Epithelial cell of proximal tubule (primary cell): ENCODE data around the gene UQCR11. TPM values are rescaled to one million over a fixed set of nuclear protein-coding genes. Genes with fewer than 3 reads are reported as not detected.
A peak's percentile ranks its signal among the peaks of the same experiment; 100 is the strongest.

Experiments used
- DNase-seq: peaks from one replicate; pipeline ENCODE4 v3.0.0-alpha.2; 2011; ENCODE audit warnings: low read depth
- H3K4me3 ChIP-seq: 2 replicates; pipeline ENCODE4 v1.5.1; 2011; ENCODE audit warnings: low read depth, mild to moderate bottlenecking, low read length
- CTCF ChIP-seq: conservative IDR thresholded peaks from 2 replicates; pipeline ENCODE4 v1.5.1; 2012; ENCODE audit warnings: low read depth, mild to moderate bottlenecking, low read length
- total RNA-seq: library from RNA; depleted of rRNA; stranded (reverse); fragments of >200 nt; gene quantifications from 2 replicates; pipeline ENCODE4 v1.2.3, GENCODE V29; 2015

Gene UQCR11
- total RNA-seq, 1 donor from 2014 or later: 91.4 TPM

DNA sequence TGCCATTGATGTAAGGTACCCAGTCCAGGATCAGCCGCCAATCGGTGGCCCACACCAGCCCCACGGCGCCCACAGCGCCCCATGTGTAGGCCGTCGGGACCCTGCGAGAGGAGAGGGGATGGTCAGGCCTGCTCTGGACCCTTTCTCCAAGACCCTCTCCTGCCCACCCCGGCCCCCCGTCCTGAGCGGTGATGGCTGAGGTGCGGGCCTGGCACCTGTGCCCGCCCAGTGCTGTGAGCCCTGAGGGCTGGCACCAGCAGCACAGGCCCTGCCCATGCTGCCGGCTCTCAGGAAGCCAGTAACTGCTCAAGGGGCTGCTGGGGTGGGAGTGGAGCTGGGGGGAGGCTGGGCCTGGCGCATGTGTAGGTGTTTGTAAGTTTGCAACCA lies 5.8 kb downstream of the UQCR11 start:
- DNase-seq: no peak
- H3K4me3 ChIP-seq: no peak overlapping the region
- TF ChIP-seq CTCF: no peak

DNA sequence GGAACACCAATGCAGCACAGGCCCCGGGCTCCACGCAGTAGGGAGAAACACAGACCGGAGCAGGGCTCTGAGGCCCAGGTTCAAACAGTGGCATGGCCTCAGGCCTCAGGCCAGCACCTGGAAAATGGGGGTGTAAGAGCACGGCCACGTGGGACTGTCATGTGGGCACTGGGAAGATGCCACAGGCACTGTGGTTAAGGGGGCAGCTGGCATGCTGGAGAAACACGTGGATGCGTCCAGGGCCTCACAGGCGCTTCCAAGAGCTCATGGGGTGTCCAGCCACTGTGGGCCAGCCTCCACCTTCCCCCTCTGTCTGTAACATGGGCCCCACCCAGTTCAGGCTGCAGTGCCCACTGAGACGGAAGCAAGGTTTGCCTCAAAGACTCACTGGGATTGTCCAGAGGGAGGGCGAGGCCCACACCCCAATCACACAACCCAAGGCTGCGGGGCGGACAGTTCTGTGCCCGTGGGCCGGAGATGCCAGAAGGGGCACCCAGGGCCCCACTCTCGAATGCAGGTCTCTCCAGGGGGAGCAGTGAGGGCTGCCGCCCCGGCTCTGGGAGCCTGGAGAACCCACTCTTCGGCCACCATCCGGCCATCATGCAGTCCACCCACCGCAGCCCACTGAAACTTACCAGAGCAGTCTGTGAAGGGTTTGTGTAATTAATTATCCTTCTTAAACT lies 6.3 kb downstream of the UQCR11 start:
- DNase-seq: no peak
- no peak for TF ChIP-seq CTCF
- no peak overlapping the region for H3K4me3 ChIP-seq

GRCh38 chr19:1593501-1593772 lies 11.8 kb downstream of the UQCR11 start:
- DNase-seq: no peak
- peak overlapping the region; percentile 82 for H3K4me3 ChIP-seq
- TF ChIP-seq CTCF: no peak

GRCh38 chr19:1592755-1593500 lies 12.3 kb downstream of the UQCR11 start, which contains the start of gene MBD3:
Gene MBD3 (minus strand): TSS chr19:1592865. CDS start chr19:1592631, 234 bp downstream.
- peak; percentile 41 for DNase-seq
- peak within 1 kb of the TSS; percentile 95 for H3K4me3 ChIP-seq
- no peak for TF ChIP-seq CTCF

- H3K4me3 ChIP-seq: peak overlapping the region; percentile 95
- no peak for TF ChIP-seq CTCF
- DNase-seq: no peak
These were observed 13.1 kb downstream of the UQCR11 start for GRCh38 chr19:1592024-1592754.

DNA sequence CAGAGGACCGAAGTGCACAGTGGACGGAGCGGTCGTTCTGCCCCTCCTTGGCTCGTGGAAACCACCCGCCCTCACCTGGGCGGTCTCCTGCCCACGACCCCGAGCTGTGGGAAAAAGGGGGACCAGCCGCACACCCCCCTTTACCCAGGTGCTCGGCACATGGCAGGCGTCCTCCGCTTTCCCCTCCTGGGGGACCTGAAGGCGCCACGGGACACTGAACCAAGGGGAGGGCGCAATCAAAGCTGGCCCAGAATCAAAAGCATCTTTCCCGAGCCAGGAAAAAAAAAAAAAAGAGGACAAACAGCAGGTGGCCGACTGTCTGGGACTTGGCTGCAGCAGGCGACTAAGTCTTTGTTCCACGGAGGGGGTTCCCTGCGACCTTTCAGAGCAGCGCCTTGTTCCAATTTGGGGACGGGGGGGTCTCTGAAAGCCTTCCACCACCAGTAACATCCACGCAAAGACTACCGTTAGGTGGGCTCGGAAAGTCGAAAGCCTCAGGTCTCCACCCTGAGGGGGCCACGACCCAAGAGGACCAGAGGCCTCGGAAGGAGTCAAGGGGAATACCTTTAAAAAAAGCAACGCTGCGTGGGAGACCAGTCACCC lies 13.7 kb downstream of the UQCR11 start:
- peak overlapping the region; percentile 95 for H3K4me3 ChIP-seq
- no peak for TF ChIP-seq CTCF
- DNase-seq: no peak
